RCC 7860 (cell line): ENCODE data around the gene ETS1.
"Not testable (repeated sequence)": the region's sequence is repeated elsewhere in the genome, so short reads cannot be mapped to it uniquely, and the experiment has no call there.

Experiments used
- DNase-seq: peaks from one replicate; pipeline ENCODE4 v3.0.0-alpha.2; 2015; ENCODE audit warnings: low spot score
- FAIRE-seq: peaks from 2 replicates; lab custom pipeline; 2012; peaks lifted over from hg19 to GRCh38; lab: Jason Lieb, UNC

ETS1 gene

GRCh38 chr11:128448981-128449713 lies 138.2 kb downstream of the ETS1 start:
- DNase-seq (peak; percentile 69), FAIRE-seq (peak; percentile 81)

GRCh38 chr11:128448200-128448886 lies 139.0 kb downstream of the ETS1 start:
- peak; percentile 91 for DNase-seq
- peak; percentile 93 for FAIRE-seq

GRCh38 chr11:128447233-128447632 lies 140.1 kb downstream of the ETS1 start:
- FAIRE-seq, result no peak
- no peak for DNase-seq

GRCh38 chr11:128445921-128446320 lies 141.4 kb downstream of the ETS1 start:
- FAIRE-seq, DNase-seq: not testable (repeated sequence)

DNA sequence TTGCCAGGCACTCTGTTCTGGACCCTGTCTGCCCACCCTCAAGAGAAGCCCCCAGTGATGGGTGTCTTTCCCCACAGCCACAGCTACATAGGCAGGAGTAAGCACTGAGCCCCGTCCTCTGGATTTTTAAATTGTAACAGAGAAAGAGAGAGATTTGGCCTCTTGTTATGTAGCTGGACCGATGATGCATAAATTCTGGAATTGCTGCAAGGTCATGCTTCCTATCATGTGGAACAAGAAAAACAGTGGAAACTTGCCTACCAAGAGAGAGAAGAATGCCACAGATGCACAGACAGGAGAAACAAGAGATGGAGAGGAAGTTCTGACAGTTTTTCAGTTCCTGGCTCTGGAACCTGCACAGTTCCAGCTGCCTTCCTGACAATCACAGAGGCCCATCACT lies 150.2 kb downstream of the ETS1 start:
- peak; percentile 73 for DNase-seq
- peak; percentile 85 for FAIRE-seq

DNA sequence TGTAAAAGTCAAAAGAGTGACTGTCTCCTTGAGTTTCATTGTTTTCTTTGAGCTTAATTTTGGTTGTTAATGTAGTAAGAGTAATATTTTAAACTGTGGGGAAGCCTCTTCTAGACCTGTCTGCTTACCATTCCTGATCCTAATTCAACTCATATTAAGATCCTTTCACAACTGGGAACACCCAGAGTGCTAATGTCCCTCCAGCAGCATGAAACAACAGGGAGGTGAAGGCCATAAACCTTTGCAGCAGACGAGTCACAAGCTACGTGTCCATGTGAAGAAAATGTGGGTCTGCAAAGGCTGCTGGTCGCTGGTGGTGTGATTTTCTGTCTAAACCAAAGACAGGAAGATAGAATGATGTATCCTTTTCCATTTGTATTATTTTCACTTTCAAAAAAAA lies 152.5 kb downstream of the ETS1 start:
- FAIRE-seq (no peak), DNase-seq (no peak)

- DNase-seq (no peak), FAIRE-seq (no peak)
These were observed 152.9 kb downstream of the ETS1 start for GRCh38 chr11:128434411-128434810.

DNA sequence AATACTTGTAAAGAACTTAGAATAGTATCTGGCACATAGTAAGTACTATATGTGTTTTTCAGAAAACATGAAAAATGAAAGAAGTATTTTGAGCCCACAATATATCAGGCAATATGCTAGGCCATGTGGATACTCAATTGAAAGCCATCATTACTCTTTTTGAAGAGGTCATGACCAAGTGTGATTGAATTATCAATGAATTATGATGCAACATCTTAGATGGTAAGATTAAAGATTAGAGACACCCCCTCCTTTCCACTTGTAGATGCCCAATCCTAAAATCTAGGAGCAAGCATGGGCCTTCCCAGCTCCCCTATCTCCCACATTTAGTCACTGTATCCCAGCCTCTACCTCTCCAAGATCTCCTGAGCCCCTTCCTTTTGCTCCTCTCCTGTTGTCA lies 154.4 kb downstream of the ETS1 start:
- DNase-seq (no peak), FAIRE-seq (no peak)

DNA sequence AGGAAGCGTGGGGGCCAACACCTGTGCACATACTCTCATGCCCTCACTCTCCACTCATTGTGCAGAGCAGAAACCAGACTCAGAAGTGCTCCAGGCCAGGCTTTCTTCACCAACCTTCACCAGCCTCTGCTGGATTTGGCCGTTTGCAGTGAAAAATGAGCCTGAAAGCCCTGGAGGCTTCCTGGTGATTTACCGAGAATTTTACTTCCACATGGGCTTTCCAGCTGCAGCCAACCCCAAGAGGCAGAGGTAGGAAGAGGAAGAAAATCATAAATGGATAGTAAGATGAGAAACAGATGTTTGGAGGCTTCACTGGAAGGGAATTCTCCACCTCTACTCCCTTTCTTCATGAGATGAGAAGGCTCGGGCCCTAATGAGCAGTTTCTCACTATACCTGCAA lies 155.4 kb downstream of the ETS1 start:
- FAIRE-seq (no peak), DNase-seq (no peak)

DNA sequence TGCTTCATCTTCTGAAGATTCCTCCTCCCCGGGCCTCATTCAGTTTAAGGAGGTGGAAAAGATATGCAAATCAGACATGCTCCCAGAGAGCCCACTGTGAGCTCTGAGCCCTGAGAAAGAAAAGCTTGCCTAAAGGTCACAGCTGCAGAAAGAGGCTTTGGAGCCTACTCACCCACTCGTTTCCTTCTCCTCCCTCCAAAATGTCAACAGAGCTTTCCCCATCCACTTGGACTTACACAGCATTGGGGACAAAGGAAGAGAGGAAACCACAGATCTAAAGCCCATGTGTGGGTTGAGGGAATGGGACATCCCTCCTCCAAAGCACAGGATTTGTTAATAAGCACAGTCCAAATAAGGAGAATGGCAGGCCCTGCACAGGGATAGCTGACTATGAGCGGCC lies 158.4 kb downstream of the ETS1 start:
- FAIRE-seq (no peak), DNase-seq (no peak)

- no peak for FAIRE-seq
- no peak for DNase-seq
These were observed 162.5 kb downstream of the ETS1 start for GRCh38 chr11:128424851-128425285.

- DNase-seq (no peak), FAIRE-seq (no peak)
These were observed 163.1 kb downstream of the ETS1 start for GRCh38 chr11:128424271-128424711.

DNA sequence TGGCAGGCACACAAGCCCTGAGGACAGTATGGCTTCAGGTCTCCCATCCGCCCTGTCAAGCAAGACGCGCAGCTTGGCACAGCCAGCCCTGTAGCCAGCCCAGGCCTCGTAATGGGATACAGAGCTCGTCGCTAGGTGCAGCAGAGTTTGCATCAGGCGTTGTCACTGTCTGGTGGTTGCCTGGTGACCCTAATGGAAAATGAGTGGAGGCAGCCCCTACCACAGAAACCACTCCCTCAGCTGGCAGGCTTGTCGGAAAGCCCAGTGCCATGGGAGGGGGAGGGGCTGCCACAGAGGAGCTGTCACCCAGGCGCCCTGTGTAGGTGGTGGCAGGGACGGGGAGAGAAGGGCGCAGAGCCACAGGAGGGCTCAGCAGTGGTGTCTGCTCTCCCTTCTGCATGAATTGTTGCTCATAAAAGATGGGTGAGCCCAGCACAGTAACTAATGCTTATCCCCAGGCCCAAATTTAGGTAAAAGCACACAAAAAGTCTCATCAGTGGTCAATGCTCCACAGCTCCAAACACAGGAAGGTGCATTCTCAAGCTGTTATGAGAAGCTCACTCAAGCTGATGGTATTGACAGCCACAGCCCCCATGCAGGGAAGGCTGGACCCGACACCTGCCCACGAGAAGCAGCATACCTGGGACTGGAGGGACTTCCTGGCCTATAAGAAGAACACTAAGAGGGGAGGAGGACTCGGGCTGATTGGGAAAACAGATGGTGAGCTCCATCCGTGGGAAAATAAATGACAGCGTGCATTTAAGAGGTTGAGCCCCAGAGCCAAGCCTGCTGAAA lies 164.6 kb downstream of the ETS1 start:
- no peak for FAIRE-seq

DNA sequence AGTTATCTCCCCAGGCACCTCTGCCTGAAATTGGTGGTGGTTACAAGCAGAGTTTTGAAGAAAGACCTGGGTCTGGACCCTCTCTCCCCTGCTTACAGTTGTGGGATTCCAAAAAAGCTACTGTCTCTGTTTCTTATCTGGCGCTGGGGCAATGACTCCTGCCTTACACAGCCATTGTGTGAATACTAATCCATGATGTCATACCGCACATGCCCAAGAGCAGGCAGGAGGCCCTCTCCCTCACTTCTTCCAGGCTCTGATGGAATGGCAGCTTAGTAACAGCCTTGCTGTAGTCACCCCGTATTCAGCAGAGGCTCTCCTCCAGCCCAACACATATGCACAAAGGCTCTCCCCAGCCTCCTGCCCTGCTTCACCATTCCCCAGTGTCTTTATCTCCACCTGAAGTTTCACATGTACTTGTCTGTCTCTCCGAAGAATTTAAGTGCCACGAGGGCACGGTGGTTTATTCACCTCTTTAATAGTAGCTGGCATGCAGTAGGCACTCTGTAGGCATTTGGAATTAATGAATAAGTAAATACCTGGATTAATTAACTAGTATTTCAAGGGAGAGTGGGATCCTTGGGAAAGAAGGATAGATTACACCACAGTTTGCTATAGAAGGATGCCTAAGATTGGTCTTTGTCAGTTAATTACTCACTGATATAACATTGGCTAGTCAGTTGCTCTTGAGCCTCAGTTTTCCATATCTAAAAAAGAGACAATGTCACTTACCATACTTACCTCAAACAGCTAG lies 165.6 kb downstream of the ETS1 start:
- peak; percentile 5 for DNase-seq
- FAIRE-seq, result no peak

More for the DNA sequence above, 164.6 kb downstream of the ETS1 start:
- no peak for DNase-seq

DNA sequence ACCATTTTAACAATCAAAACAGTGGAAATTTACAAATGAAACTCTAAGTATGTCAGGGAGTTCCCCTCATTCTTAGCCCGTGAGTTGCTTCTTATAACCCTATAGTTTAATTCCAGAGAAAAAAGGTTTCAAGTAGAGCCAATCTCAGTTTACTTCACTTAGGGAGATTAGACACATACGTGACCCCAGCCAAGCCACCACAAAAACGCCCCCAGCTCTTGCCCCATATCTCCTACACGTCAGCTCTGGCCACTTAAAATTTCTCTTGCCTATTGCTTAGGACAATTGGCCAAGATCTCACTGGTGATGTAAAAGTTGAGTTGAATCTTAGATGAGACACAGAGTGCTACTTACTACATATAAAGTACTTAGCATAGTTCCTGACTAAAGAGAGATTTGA lies 166.4 kb downstream of the ETS1 start:
- no peak for DNase-seq
- no peak for FAIRE-seq

GRCh38 chr11:128420265-128420664 lies 167.1 kb downstream of the ETS1 start:
- FAIRE-seq (no peak), DNase-seq (no peak)

GRCh38 chr11:128419012-128419767 lies 168.2 kb downstream of the ETS1 start:
- no peak for FAIRE-seq
- no peak for DNase-seq

GRCh38 chr11:128417607-128418324 lies 169.6 kb downstream of the ETS1 start:
- DNase-seq, result peak; percentile 21
- FAIRE-seq, result no peak

GRCh38 chr11:128416976-128417375 lies 170.4 kb downstream of the ETS1 start:
- FAIRE-seq (no peak), DNase-seq (no peak)
